ENCODE measurements around the gene SWT1. TPM values are rescaled to one million over a fixed set of nuclear protein-coding genes. Genes with fewer than 3 reads are reported as not detected.

The SWT1 gene
- total RNA-seq, 1 donor from 2014 or later, result 35.9 TPM

Small RNA genes within 50 kb of the gene (small RNA-seq; reads per million reads assigned to genes)
- not detected for gene RF00019 (ENCODE audit: low replicate concordance)

Other genes with a start within 250 kb of the SWT1 start
- 2.5 TPM for gene NIBAN1, start 182.7 kb upstream of the SWT1 start, total RNA-seq
- gene RNF2, start 111.6 kb upstream of the SWT1 start, total RNA-seq, result 87.3 TPM
- 14.5 TPM for gene TRMT1L, start 214 bp upstream of the SWT1 start, total RNA-seq
- gene IVNS1ABP, start 160.1 kb downstream of the SWT1 start, total RNA-seq, result 149 TPM